Choroid plexus epithelial cell (primary cell): ENCODE results near the gene CLSTN3.

ENCODE experiments used
- DNase-seq: peaks from one replicate; pipeline ENCODE4 v3.0.0-alpha.2; 2010; ENCODE audit warnings: low read depth
- H3K4me3 ChIP-seq: 2 replicates; pipeline ENCODE4 v1.5.1; 2011; ENCODE audit warnings: low read depth, mild to moderate bottlenecking, control low read depth, low read length, moderate library complexity
- TF ChIP-seq, protein P1 (sequence below): conservative IDR thresholded peaks from 2 replicates; pipeline ENCODE4 v1.5.1; 2011; ENCODE audit warnings: low read depth, mild to moderate bottlenecking, control low read depth, inconsistent platforms, low read length, moderate library complexity

Gene CLSTN3

DNA sequence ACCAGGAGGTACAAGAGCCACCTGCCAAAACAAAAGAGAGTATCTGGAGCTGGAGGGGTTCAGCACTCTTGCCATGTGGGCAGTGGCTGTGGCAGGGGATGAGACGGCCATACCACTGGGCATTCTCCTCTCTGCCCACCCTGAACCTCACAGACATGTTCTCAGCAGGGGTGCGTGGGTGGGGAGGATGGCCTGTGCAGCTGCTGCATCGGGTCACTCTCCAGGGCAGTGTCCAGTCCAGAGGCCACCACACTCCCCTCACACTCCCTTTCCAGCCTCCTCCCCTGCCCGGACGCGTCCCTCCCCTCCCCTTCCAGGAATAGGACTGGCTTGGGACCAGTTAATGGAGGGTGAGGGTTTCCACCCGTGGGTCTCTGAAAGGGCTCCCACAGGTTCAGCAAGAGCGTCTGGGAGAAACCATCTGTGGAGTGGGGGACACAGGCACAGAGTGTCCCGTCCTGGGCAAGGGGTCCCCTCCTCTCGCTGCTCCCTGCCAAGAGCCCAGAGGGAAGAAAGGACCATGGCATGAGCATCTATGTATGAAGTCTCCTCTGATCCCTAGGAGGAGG lies 38.4 kb upstream of the CLSTN3 start:
- H3K4me3 ChIP-seq, result peak overlapping the region; percentile 56
- TF ChIP-seq, protein P1, sequence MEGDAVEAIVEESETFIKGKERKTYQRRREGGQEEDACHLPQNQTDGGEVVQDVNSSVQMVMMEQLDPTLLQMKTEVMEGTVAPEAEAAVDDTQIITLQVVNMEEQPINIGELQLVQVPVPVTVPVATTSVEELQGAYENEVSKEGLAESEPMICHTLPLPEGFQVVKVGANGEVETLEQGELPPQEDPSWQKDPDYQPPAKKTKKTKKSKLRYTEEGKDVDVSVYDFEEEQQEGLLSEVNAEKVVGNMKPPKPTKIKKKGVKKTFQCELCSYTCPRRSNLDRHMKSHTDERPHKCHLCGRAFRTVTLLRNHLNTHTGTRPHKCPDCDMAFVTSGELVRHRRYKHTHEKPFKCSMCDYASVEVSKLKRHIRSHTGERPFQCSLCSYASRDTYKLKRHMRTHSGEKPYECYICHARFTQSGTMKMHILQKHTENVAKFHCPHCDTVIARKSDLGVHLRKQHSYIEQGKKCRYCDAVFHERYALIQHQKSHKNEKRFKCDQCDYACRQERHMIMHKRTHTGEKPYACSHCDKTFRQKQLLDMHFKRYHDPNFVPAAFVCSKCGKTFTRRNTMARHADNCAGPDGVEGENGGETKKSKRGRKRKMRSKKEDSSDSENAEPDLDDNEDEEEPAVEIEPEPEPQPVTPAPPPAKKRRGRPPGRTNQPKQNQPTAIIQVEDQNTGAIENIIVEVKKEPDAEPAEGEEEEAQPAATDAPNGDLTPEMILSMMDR, result no peak
- DNase-seq, result no peak

GRCh38 chr12:7092229-7092985 lies 37.8 kb upstream of the CLSTN3 start, which contains the start of gene C1R:
C1R (minus strand) TSS chr12:7092445; CDS start chr12:7092388, 57 bp downstream.
- TF ChIP-seq, protein P1, result peak; percentile 89
- peak within 1 kb of the TSS; percentile 56 for H3K4me3 ChIP-seq
- peak; percentile 88 for DNase-seq

GRCh38 chr12:7092986-7093460 lies 37.1 kb upstream of the CLSTN3 start:
- H3K4me3 ChIP-seq, result no peak overlapping the region
- TF ChIP-seq, protein P1, result no peak
- DNase-seq, result no peak

GRCh38 chr12:7093486-7093885 lies 36.7 kb upstream of the CLSTN3 start:
- DNase-seq, result no peak
- TF ChIP-seq, protein P1, result no peak
- no peak overlapping the region for H3K4me3 ChIP-seq

- TF ChIP-seq, protein P1, result no peak
- no peak for DNase-seq
- H3K4me3 ChIP-seq, result no peak overlapping the region
Observed at GRCh38 chr12:7093892-7094291, 36.3 kb upstream of the CLSTN3 start.

- no peak for DNase-seq
- H3K4me3 ChIP-seq, result no peak overlapping the region
- TF ChIP-seq, protein P1, result no peak
Observed at GRCh38 chr12:7096006-7096932, 33.9 kb upstream of the CLSTN3 start.
